GM18520 (cell line): ENCODE measurements around the gene STAT2.
"Not testable (repeated sequence)": the region's sequence is repeated elsewhere in the genome, so short reads cannot be mapped to it uniquely, and the experiment has no call there.

Source experiments
- ATAC-seq: cut with Tn5 transposase; IDR thresholded peaks from one replicate; pipeline ENCODE4 v1.9.1; 2021; ENCODE audit not compliant: unreplicated experiment

STAT2 gene

DNA sequence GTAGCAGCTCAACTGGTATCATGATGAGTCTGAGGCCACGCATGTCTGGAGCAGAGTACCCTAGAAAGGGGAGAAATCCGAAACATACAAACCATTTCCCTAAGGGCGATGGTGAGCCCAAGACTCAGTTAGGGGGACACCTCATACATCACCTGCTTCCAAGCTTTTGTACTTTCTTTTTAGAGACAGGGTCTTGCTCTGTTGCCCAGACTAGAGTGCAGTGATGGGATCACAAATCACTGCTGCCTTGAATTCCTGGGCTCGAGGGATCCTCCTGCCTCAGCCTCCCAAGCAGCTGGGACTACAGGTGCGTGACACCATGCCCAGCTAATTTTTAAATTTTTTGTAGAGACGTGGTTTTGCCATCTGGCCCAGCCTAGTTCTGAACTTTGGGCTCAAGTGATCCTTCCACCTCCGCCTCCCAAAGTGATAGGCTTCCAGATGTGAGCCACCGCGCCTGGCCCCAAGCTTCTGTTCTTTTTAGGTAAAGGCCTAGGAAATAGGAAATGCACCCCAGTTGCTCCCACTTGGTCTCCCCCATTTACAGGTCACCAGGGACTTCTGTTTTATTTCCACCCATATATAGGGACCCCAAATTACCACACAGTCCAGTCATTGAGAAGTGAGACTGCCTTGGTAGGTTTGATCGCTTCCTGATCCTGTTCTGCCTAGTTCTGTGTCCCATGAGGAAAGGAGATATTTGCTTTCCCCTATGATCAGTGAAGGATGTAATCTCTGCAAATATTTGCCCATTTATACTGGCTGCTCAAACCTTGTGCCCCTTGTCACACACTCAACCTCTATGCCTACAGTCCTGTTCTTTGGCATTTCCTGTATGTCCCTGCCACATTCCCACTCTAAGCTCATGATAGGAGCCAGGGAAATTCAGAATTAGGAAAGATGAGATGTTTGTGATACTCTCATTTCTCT lies 2.5 kb upstream of the STAT2 start, which contains the start of gene APOF:
Gene APOF, minus strand, starts transcription at position 728 of the 930 bp plus-strand sequence. Its CDS starts 112 bp downstream, at position 616.
- ATAC-seq: no peak

DNA sequence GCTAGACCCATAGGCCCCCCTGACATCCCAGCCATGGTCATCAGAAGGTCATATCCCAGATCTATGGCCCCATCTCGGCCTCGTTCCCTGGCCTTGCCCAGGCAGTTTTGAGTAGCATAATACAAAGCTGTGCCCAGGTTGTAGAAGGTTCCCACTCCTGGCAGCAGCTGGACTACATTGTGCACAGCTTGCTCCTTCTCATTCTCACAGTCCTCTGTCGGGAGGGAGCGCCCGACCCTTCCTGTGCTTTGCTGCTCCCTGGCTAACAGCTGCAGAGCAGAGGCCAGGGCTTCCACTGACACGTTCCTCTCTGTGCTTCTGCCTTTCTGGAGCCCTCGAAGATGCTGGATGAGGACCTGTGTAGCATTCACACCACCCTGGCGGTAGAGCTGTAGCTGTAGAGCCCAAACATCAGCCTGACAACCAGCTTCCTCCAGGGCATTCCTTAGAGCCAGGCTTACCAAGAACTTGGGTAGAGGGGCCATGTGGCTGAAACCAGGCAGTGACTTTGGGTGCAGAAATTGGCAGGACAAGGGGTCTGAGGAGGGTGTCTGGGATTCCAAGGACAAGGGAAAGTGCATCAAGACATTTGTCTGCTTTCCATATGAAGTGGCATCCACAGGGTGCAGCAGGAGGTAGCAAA lies 1.7 kb upstream of the STAT2 start:
- ATAC-seq: no peak

DNA sequence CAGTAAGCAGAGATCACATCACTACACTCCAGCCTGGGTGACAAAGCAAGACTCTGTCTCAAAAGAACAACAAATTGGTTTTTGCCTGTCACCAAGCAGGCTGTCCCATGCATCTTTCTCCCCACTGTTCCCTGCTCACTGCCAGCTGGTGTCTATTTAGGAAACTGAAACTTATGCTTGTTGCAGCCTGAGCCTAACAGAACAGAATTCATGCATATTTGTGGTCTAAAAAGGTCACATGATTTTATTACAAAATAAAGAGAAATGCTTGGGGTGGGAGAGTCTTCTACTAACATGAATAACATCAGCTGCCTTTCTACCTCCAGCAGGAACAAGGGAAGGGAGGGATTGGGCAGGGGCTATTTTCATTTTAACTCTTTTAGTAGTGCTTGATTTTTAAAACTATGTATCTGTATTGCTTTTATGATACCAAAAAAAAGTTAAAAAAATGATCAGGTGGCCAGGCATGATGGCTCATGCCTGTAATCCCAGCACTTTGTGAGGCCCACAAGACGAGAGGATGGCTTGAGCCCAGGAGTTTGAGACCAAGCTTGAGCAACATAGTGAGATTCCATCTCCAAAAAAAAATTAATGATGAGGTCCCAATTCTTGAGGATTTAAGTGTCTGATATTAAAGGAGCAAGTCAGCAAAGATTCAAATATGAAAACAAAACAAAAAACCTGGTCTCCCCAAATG lies 923 bp downstream of the STAT2 start:
- ATAC-seq: no peak

DNA sequence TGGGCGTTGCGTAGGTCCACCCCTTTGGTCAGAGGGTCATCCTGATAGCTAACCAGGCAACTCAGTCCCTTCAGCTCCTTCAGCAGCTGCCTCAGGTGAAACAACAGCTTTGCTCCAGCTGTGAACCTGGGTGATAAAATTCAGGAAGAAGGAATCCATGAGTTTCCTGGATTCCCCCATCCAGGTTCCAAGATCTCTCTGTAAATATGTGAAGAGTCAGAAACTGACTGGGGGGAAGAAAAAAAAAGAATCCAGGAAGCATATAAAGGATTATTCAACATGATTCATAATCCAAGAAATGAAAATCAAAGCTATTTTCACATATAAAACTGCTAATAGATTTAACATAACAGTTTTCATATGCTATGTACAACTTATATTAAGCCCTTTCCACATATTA lies 8.6 kb downstream of the STAT2 start:
- ATAC-seq: no peak

DNA sequence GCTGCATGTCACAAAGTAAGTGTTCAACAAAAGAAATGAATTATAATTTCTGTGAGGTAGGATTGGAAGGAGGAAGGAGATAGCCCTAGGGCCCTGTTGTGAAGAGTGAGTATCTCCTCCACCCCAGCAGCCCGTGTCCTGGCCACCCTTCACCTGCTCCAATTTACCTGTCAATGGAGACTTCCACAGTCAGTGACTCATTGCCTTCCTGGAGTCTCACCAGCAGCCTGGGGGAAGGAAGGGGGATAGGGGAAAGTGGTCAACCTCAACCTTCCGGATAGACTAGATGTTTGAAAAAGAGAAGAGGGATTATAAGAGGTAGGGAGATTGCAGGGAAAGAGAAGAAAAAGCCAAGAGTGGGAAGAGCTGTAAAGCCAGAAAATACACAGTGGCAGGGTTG lies 9.2 kb downstream of the STAT2 start:
- ATAC-seq: no peak

DNA sequence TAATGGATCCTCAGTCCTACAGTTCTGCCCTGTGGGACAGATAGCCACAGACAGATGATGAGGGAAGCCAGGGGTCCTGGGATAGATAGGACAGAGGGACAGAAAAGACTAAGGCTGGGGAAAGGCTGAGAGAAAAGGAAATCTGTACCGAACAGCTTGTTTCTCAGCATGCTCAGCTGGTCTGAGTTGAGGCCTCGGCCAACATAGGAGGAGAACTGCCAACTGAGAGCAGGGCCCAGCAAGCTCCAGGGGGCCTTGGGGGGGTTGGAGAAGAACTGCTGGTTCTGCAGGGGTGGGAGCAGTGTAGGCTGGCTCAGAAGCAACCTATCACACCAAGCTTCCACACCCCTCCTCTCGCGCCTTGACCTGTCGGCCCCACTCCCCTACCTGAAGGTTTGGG lies 11.1 kb downstream of the STAT2 start:
- no peak for ATAC-seq

DNA sequence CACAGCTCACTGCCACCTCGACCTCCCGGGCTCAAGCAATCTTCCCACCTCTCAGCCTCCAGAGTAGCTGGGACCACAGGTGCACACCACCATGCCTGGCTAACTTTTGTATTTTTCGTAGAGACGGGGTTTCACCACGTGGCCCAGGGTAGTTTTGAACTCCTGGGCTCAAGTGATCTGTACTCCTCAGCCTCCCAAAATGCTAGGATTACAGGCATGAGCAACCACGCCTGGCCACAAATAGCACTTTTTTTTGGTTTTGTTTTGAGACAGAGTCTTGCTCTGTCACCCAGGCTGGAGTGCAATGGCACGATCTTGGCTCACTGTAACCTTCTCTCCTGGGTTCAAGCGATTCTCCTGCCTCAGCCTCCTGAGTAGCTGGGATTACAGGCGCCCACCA lies 12.7 kb downstream of the STAT2 start:
- ATAC-seq: not testable (repeated sequence)

DNA sequence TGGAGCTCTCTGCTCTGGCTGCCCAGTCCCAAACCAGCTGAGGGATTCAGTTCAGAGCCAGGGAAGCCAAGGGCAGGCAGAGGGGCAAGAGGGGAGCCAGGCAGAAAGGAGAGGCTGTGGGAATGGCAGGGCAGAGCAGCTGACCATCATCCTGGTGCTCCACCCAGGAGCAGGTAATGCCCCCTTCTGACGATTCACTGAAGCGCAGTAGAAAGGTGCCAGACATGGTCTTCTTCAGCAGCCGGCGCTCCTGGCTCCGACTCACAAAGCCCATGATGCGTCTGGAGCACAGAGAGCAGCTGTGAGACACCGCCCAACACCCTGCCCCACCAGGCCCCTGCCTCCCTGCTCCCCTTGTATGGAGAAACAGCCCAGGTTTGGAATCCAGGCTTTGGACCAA lies 13.2 kb downstream of the STAT2 start:
- no peak for ATAC-seq

DNA sequence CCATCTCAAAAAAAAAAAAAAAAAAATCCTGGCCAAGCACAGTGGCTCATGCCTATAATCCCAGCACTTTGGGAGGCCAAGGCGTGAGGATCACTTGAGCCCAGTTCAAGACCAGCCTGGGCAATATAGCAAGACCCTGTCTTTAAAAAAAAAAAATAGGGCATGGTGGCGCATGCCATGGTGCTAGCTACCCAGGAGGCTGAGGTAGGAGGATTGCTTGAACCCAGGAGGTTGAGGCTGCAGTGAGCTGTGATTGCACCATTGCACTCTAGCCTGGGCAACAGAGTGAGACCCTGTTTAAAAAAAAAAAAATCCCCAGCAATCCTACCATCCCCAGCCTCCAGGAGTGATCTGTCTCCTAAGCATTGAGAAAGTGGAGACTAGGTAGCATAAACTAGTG lies 17.6 kb downstream of the STAT2 start:
- ATAC-seq: not testable (repeated sequence)

DNA sequence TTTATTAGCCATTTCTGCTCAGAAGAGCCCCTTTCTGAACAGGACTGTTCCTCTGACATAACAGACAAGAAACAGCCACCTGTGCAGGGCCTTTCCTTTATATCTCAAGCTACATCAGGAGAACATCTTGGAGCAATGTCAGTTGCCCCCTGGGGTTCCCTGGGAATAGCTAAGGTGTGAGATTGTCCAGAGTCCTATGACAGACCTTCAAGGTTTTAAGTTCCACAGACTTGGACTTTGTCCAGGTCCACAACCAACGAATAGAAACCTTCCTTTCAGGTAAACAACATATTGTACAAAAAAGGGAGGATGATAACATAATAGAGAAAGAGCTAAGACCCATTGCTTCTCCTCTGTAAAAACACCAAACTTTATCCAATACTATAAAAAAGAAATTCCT lies 18.3 kb downstream of the STAT2 start:
- ATAC-seq: no peak

DNA sequence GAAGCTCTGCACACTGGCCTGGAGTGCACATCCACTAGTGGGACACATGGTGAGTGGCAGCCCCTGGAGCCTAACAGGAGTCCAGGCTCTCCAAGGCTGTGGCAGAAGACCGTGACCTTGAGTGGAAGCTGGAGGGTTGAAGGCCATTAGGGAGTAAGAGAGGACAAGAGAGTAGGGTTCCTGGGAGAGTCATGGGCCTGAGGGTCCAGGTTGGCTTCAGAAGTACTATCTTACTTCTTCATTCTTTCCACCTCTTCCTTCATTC lies 20.8 kb downstream of the STAT2 start:
- no peak for ATAC-seq

DNA sequence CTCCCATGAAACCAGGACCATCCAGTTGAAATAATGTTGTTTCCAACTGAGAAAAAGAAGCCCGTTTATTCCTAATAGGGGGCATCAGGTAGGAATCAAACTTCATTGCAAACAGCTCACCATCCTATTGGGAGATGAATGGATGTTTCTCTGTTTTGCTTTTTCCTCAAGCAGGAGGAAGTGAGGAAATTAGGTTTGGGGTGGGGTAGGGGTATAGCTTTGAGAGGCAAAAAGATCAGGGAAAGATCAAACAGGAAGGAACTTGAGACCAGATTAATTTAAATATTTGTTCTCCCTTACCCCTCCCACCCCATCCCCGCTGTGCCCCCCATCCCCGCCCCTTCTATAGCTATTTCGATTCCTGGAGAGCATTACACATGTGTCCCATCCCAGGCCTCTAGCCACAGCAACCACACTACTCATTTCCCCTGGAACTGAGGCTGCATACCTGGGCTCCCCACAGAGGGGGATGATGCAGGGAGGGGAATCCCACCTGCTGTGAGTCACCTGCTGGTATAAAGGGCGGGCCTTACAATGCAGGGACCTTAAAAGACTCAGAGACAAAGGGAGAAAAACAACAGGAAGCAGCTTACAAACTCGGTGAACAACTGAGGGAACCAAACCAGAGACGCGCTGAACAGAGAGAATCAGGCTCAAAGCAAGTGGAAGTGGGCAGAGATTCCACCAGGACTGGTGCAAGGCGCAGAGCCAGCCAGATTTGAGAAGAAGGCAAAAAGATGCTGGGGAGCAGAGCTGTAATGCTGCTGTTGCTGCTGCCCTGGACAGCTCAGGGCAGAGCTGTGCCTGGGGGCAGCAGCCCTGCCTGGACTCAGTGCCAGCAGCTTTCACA lies 21.4 kb downstream of the STAT2 start, which contains the start of gene IL23A:
Gene IL23A, plus strand, starts transcription at position 577 of the 850 bp plus-strand sequence. Its CDS starts 161 bp downstream, at position 738.
- ATAC-seq: no peak

DNA sequence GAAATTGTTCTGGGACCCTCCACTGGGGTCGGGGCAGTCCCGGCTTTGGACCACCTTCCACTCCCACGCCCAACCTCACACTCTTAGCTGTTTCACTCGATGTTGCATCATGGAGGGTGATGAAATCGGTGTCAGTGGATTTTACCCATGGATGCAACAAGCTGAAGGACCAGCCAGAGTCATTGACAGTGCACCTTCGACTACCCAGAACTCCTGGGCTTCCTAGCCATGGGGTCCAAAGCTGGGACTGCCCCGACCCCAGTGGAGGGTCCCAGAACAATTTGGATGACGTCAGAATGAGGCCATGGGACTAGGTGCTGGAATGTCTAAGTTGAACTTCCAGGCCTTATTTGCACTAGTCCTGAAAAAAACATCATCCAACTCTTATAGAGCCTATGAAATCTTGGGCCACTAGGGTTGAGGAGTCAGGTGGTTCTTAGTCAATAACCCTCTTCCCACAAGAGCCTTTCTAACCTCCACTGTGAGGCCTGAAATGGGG lies 22.1 kb downstream of the STAT2 start:
- ATAC-seq: no peak

DNA sequence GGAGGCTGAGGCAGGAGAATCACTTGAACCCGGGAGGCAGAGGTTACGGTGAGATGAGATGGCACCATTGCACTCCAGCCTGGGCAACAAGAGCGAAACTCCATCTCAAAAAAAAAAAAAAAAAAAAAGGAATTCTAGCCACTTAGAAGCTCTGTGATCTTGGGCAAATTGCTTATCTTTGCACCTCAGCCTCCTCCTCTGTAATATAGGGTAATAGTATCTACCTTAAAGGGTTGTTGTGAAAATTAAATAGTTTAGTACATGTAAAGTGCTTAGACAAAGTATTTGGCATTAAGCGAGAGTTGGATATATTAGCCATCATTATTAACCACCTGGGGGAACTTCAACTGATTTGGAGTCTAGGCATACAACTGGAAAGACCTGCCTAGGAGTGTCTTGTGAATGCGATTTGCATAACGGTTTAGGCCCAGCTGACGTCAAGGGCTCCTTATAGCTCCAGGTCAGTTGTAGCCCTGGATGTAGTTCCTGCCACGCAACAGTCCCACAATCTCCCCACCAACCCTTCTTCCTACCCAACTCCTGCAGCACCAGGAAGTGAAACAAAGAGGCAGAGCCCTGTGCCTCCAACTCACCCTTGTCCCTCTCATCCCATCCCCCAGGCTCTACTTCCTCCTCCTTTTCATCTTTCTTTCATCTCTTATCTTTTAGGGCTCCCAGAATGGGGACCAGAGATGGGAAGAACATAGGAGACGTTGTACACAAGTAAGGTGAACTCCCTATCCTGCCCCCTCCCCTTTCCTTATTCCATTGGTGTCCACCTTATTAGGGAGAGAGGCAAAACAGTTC lies 23.3 kb downstream of the STAT2 start:
- no peak for ATAC-seq

DNA sequence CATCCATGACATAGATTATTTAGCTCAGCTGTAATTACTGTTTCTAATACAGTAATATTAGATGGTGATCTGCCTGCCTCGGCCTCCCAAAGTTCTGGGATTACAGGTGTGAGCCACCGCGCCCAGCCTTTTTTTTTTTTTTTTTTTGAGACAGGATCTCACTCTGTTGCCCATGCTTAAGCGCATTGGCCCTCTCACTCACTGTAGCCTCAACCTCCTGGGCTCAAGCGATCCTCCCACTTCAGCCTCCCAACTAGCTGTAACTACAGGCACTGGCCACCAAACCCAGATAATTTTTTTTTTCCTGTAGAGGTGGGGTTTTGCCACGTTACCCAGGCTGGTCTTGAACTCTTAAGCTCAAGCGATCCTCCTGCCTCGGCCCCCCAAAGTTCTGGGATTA lies 24.4 kb downstream of the STAT2 start:
- ATAC-seq: not testable (repeated sequence)

DNA sequence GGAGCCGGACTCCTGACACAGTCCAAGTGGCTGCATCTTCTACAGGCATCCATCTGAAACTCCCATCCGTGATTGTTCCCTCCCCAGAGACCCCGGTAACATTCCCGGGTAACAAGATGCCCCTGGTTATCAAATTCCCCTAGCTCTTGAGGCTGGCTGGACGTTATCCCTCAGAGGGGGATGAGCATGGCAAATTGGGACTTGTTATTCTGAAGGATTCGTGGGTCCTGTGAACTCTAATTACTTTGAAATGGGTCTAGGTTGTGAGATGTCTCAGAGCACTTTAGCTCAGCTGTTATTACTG lies 25.5 kb downstream of the STAT2 start:
- ATAC-seq: no peak

DNA sequence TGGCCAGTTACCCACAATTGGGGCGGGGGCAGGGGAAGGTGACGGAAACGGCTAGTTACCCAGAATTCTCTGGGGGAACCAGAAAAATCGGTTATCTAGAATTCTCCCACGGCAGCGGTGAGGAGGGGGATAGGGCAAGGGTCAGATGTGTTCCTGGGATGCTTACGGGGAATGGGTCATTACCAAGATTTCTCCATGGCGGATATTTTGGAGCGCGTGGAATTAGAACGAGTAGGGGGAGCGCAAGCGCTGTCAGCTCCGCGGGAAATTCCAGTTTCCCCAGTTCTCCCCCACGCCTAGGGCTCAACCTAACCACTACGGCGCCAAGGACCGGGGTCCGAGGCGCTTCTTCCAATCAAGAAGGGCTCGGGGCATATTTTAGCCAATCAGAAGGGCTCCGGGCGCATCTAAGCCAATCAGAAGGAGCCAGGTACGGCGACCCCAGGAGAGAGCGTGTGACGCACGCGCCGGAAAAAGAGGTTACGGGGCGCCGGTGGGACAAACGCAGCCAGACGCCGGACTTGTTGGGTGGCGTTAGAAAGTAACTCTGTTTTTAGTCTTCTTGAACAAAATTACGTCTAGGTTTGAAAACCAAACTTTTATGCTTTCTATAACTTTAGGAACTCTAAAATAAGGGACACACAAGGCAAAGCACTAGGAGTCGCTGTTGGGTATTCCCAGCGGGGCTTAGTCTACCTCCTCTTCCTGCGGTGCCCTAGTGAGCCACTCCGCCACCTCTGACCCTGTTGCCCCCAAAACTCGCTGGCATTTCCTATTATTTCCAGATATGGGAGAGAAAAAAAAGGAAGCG lies 26.0 kb downstream of the STAT2 start, which contains the start of gene PAN2:
Gene PAN2, minus strand, starts transcription at position 322 of the 811 bp plus-strand sequence. CDS start 906 bp downstream, outside the sequence.
- ATAC-seq: peak; percentile 97

DNA sequence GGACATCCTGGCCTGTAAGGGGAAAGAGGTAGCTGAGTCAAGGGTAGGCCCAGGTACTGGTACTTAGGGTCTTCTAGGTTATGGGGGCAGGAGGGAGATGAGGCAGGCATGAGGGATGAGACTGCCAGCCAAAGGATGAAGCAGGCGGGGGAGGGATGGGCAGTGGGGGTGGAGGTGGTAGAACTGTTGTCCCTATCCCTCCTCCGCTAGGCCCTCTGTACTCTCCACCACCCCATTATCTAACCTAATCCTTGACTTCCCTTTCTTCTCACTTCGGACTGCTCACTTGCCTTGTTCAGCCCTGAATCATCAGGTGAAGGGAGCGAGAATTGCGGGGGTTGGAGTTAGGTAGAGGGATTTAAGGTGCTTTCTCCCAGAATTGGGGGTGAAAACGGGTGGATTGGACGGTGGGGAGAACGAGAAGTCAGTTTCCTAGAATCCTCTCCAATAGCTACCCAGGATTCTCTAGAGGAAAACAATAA lies 26.7 kb downstream of the STAT2 start:
- no peak for ATAC-seq
